Liver (tissue), 9 donors: ENCODE data around the gene NOL4L. TPM values are rescaled to one million over a fixed set of nuclear protein-coding genes. Genes with fewer than 3 reads are reported as not detected.

Source experiments
- DNase-seq: peaks from one replicate; pipeline ENCODE4 v3.0.0-alpha.2; 2017; ENCODE audit warnings: low spot score
- H3K27ac ChIP-seq, 2 donors: one replicate each; pipeline ENCODE4 v1.7.0; 2013; ENCODE audit warnings: inconsistent platforms in 2 of 2, low read length in 2 of 2, control low read depth in 1 of 2, low read depth in 1 of 2, mild to moderate bottlenecking in 1 of 2
- H3K27me3 ChIP-seq, 4 donors: one replicate each; pipeline versions ENCODE4 v1.6.1 to v1.7.0; 2013; ENCODE audit warnings: low read length in 3 of 4, inconsistent platforms in 1 of 4, mild to moderate bottlenecking in 1 of 4, moderate library complexity in 1 of 4; ENCODE audit not compliant: control insufficient read depth in 4 of 4, insufficient read depth in 4 of 4
- H3K36me3 ChIP-seq, 4 donors: one replicate each; pipeline versions ENCODE4 v1.6.1 to v1.7.0; 2013; ENCODE audit warnings: low read length in 3 of 4, mild to moderate bottlenecking in 3 of 4, low read depth in 1 of 4, moderate library complexity in 1 of 4; ENCODE audit not compliant: control insufficient read depth in 4 of 4, insufficient read depth in 3 of 4
- H3K4me1 ChIP-seq, 4 donors: one replicate each; pipeline versions ENCODE4 v1.6.1 to v1.7.0; 2013; ENCODE audit warnings: low read length in 3 of 4, mild to moderate bottlenecking in 3 of 4, moderate library complexity in 1 of 4; ENCODE audit not compliant: control insufficient read depth in 4 of 4, insufficient read depth in 4 of 4
- H3K4me3 ChIP-seq, 3 donors: one replicate each; pipeline versions ENCODE4 v1.6.1 to v1.7.0; 2013; ENCODE audit warnings: low read length in 3 of 3, control low read depth in 1 of 3, low read depth in 1 of 3, mild to moderate bottlenecking in 1 of 3
- H3K9ac ChIP-seq, 2 donors: one replicate each; pipeline ENCODE4 v1.7.0; 2013; ENCODE audit warnings: low read length in 2 of 2, mild to moderate bottlenecking in 2 of 2, moderate library complexity in 2 of 2, control low read depth in 1 of 2, low read depth in 1 of 2
- H3K9me3 ChIP-seq, 4 donors: one replicate each; pipeline versions ENCODE4 v1.6.1 to v1.7.0; 2013; ENCODE audit warnings: low read length in 3 of 4; ENCODE audit not compliant: control insufficient read depth in 4 of 4
- ATF3 ChIP-seq: IDR thresholded peaks from 2 replicates; pipeline ENCODE4 v1.6.1; 2016; ENCODE audit warnings: antibody characterized with exemption
- CTCF ChIP-seq: fragments of 150-350 bp; IDR thresholded peaks from 2 replicates; pipeline ENCODE4 v1.5.1; 2017; ENCODE audit warnings: improper control_type of control experiment, low read depth, low read length; ENCODE audit not compliant: missing input control
- EGR1 ChIP-seq, 2 donors: IDR thresholded peaks; 2 replicates each; pipeline ENCODE4 v1.6.1; 2016 to 2018; ENCODE audit warnings: antibody characterized with exemption in 2 of 2, low read depth in 2 of 2
- FOXA1 ChIP-seq: IDR thresholded peaks from 2 replicates; pipeline ENCODE4 v1.6.1; 2016; ENCODE audit warnings: antibody characterized with exemption
- FOXA2 ChIP-seq: IDR thresholded peaks from 2 replicates; pipeline ENCODE4 v1.6.1; 2016; ENCODE audit warnings: antibody characterized with exemption
- GABPA ChIP-seq, 2 donors: IDR thresholded peaks in 1 of 2; conservative IDR thresholded peaks in 1 of 2; 2 replicates each; pipeline ENCODE4 v1.6.1; 2016; ENCODE audit warnings: antibody characterized with exemption in 2 of 2, mild to moderate bottlenecking in 1 of 2, moderate library complexity in 1 of 2
- HNF4A ChIP-seq, 2 donors: conservative IDR thresholded peaks; 2 replicates each; pipeline ENCODE4 v1.6.1; 2016; ENCODE audit warnings: antibody characterized with exemption in 2 of 2, mild to moderate bottlenecking in 2 of 2
- HNF4G ChIP-seq: IDR thresholded peaks from 2 replicates; pipeline ENCODE4 v1.6.1; 2016; ENCODE audit warnings: antibody characterized with exemption
- JUND ChIP-seq, 2 donors: IDR thresholded peaks; 2 replicates each; pipeline ENCODE4 v1.6.1; 2016; ENCODE audit warnings: antibody characterized with exemption in 2 of 2
- MAX ChIP-seq: IDR thresholded peaks from 2 replicates; pipeline ENCODE4 v1.6.1; 2016; ENCODE audit warnings: antibody characterized with exemption
- NR2F2 ChIP-seq: IDR thresholded peaks from 2 replicates; pipeline ENCODE4 v1.6.1; 2016; ENCODE audit warnings: antibody characterized with exemption
- RAD21 ChIP-seq, 2 donors: IDR thresholded peaks; 2 replicates each; pipeline ENCODE4 v1.6.1; 2016; ENCODE audit warnings: antibody characterized with exemption in 2 of 2, mild to moderate bottlenecking in 2 of 2
- REST ChIP-seq: IDR thresholded peaks from 2 replicates; pipeline ENCODE4 v1.6.1; 2016; ENCODE audit warnings: antibody characterized with exemption, mild to moderate bottlenecking
- RXRA ChIP-seq, 2 donors: IDR thresholded peaks; 2 replicates each; pipeline ENCODE4 v1.6.1; 2017 to 2018; ENCODE audit warnings: antibody characterized with exemption in 2 of 2, mild to moderate bottlenecking in 1 of 2
- SP1 ChIP-seq: IDR thresholded peaks from 2 replicates; pipeline ENCODE4 v1.6.1; 2018; ENCODE audit warnings: antibody characterized with exemption, mild to moderate bottlenecking
- TAF1 ChIP-seq: conservative IDR thresholded peaks from 2 replicates; pipeline ENCODE4 v1.6.1; 2016; ENCODE audit warnings: antibody characterized with exemption, mild to moderate bottlenecking
- YY1 ChIP-seq: IDR thresholded peaks from 2 replicates; pipeline ENCODE4 v1.6.1; 2016; ENCODE audit warnings: antibody characterized with exemption, mild to moderate bottlenecking
- ZBTB33 ChIP-seq: IDR thresholded peaks from 2 replicates; pipeline ENCODE4 v1.6.1; 2016; ENCODE audit warnings: antibody characterized with exemption
- WGBS: extraction: QIAGEN DNeasy Blood & Tissue Kit; methylation state at CpG from one replicate; pipeline ENCODE4 v1.1.7; 2013; 5-methylcytosine and 5-hydroxymethylcytosine counted together
- polyA plus RNA-seq, 2 donors: library from polyadenylated mRNA; stranded (reverse) in 1 of 2; unstranded in 1 of 2; fragments of 200-250 nt in 1 of 2; fragments of >200 nt in 1 of 2; fragmentation: Nextera tagmentation in 1 of 2; extraction: Ambion mirVana in 1 of 2; gene quantifications; one replicate each; pipeline versions ENCODE4 v1.2.1 to v1.2.3, GENCODE V29; 2013 to 2015
- total RNA-seq, 2 donors: library from RNA; depleted of rRNA; stranded (reverse); fragments of >200 nt; gene quantifications; one replicate each; pipeline ENCODE4 v1.2.3, GENCODE V29; 2014
- donor health status: healthy.
- donor health status: healthy.
- donor health status: healthy.
- donor health status: healthy.
- donor health status: healthy.

NOL4L gene
- total and polyA plus RNA-seq, 4 donors: 2.2 to 6.8 (median 4.3) TPM

GRCh38 chr20:32513031-32513866 is 71.9 kb downstream of the NOL4L start:
- no peaks in the 10 kb centered on the region for H3K9me3 ChIP-seq
- peak; percentile 40 to 67 for TF ChIP-seq JUND (IDR thresholded peaks at IDR 0.05)
- peak; percentile 59 for TF ChIP-seq ZBTB33
- no peak for TF ChIP-seq EGR1 (IDR thresholded peaks at IDR 0.05; ENCODE audit: low read depth in 2 of 2)
- peak; percentile 77 to 88 for TF ChIP-seq RXRA (IDR thresholded peaks at IDR 0.05)
- TF ChIP-seq YY1: peak; percentile 54
- TF ChIP-seq RAD21 (IDR thresholded peaks at IDR 0.05): peak; percentile 33 to 55
- TF ChIP-seq NR2F2: no peak
- TF ChIP-seq FOXA1: no peak
- no peak for TF ChIP-seq GABPA (IDR thresholded peaks at IDR 0.05 in 1 of 2, conservative IDR thresholded peaks at IDR 0.05 in 1 of 2)
- TF ChIP-seq HNF4G: peak; percentile 48
- TF ChIP-seq HNF4A (conservative IDR thresholded peaks at IDR 0.05): peak; percentile 81 to 88
- TF ChIP-seq FOXA2: no peak
- TF ChIP-seq TAF1: no peak
- no peak for TF ChIP-seq CTCF
- TF ChIP-seq MAX: peak; percentile 68
- TF ChIP-seq ATF3: peak; percentile 78
- TF ChIP-seq SP1: peak; percentile 72
- no peak for TF ChIP-seq REST
- H3K27me3 ChIP-seq: no peaks in the 10 kb centered on the region
- peaks cover 12 to 37% (median 29%) of the 10 kb centered on the region in 4 donors for H3K4me1 ChIP-seq
- H3K27ac ChIP-seq: peak overlapping the region; percentile 35 to 38
- 38% methylated on average over 18 of the region's 18 CpGs for WGBS
- no peak overlapping the region for H3K4me3 ChIP-seq
- DNase-seq: no peak
- H3K36me3 ChIP-seq: no peaks in the 10 kb centered on the region
- H3K9ac ChIP-seq: no peak overlapping the region
